HG03135 (cell line): ENCODE measurements around the gene MRTFA.
"Not testable (repeated sequence)": the region's sequence is repeated elsewhere in the genome, so short reads cannot be mapped to it uniquely, and the experiment has no call there.

Experiments
- ATAC-seq: cut with Tn5 transposase; IDR thresholded peaks from one replicate; pipeline ENCODE4 v1.9.1; 2021; ENCODE audit warnings: mild to moderate bottlenecking, moderate library complexity; ENCODE audit not compliant: unreplicated experiment

The MRTFA gene

GRCh38 chr22:40660730-40661129 is 24.2 kb upstream of the MRTFA start:
- no peak for ATAC-seq

GRCh38 chr22:40659166-40659565 is 22.6 kb upstream of the MRTFA start:
- no peak for ATAC-seq

GRCh38 chr22:40656651-40657050 is 20.1 kb upstream of the MRTFA start:
- not testable (repeated sequence) for ATAC-seq

GRCh38 chr22:40655941-40656340 is 19.4 kb upstream of the MRTFA start:
- not testable (repeated sequence) for ATAC-seq

GRCh38 chr22:40654522-40655167 is 18.1 kb upstream of the MRTFA start:
- ATAC-seq: no peak

- ATAC-seq: no peak
These were observed 16.8 kb upstream of the MRTFA start for GRCh38 chr22:40653361-40653760.

GRCh38 chr22:40651563-40652501 is 15.3 kb upstream of the MRTFA start:
- ATAC-seq: no peak

GRCh38 chr22:40651057-40651456 is 14.5 kb upstream of the MRTFA start:
- no peak for ATAC-seq

- ATAC-seq: no peak
These were observed 11.9 kb upstream of the MRTFA start for GRCh38 chr22:40648386-40648785.

GRCh38 chr22:40645579-40646197 is 9.2 kb upstream of the MRTFA start:
- ATAC-seq: no peak

GRCh38 chr22:40642316-40642715 is 5.8 kb upstream of the MRTFA start:
- no peak for ATAC-seq

- ATAC-seq: no peak
These were observed 4.8 kb upstream of the MRTFA start for GRCh38 chr22:40641269-40641668.

- ATAC-seq: no peak
These were observed 1.7 kb upstream of the MRTFA start for GRCh38 chr22:40638261-40638660.

- ATAC-seq: no peak
These were observed 948 bp upstream of the MRTFA start for GRCh38 chr22:40637183-40638150.

- ATAC-seq: peak; percentile 18
These were observed 559 bp downstream of the MRTFA start for GRCh38 chr22:40635940-40636379.

GRCh38 chr22:40635043-40635939 is 1.2 kb downstream of the MRTFA start:
- no peak for ATAC-seq

GRCh38 chr22:40634119-40634903 is 2.2 kb downstream of the MRTFA start:
- no peak for ATAC-seq

- no peak for ATAC-seq
These were observed 3.5 kb downstream of the MRTFA start for GRCh38 chr22:40633036-40633435.

GRCh38 chr22:40631925-40632324 is 4.6 kb downstream of the MRTFA start:
- ATAC-seq: no peak
